ENCODE data around the gene EXOSC6.

DNA sequence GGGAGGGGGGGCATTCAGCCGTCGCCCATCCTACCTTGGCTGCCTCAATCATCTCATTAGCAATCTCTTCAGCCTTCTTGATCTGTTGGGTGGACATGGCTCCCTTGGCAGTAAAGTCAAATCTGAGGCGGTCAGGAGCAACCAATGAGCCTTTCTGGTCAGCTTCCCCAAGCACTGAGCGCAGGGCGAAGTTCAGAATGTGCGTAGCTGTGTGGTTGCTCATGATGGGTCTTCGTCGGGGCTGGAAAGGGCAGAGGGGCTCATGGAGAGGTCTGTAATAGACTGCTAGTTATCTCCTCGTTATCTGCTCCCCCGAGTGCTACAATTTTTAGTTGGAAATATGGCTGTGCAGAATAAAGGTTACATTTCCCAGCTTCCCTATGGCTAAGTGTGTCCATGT is 7.2 kb upstream of the EXOSC6 start:
- TF ChIP-seq REST (IDR thresholded peaks at IDR 0.05; ENCODE audit: insufficient read depth in 1 of 2, low read depth in 2 of 2, low read length in 2 of 2) (no peak), SIN3A (IDR thresholded peaks at IDR 0.05; ENCODE audit: borderline replicate concordance, insufficient read depth, low read length) (no peak)
